A549 (cell line): Measurements from ENCODE around the gene GPRIN3. TPM values are rescaled to one million over a fixed set of nuclear protein-coding genes. Genes with fewer than 3 reads are reported as not detected.

Source experiments
- ATAC-seq, 2 experiments: fragments of 200-7000 bp in 1 of 2; fragments of >200 bp in 1 of 2; cut with Nextera tagmentation in 1 of 2; cut with Tn5 transposase in 1 of 2; 3 replicates each; pipeline versions ENCODE4 v1.8.0 to v1.9.1; 2018 to 2020; ENCODE audit warnings: mild to moderate bottlenecking in 1 of 2, moderate library complexity in 1 of 2
- CTCF ChIA-PET: fragments of 300-600 bp; sonication (Branson Sonifier 250); formaldehyde crosslinking; extraction: SDS; loops from one replicate; lab custom pipeline; 2021; ENCODE audit warnings: antibody characterized with exemption, inconsistent platforms; lab: Yijun Ruan, JAX
- POLR2A ChIA-PET: fragments of 350-600 bp; formaldehyde crosslinking; extraction: SDS; loops from one replicate; lab custom pipeline; 2021; ENCODE audit warnings: antibody characterized with exemption, inconsistent platforms; lab: Yijun Ruan, JAX
- DNase-seq, 2 experiments: peaks; one replicate each; pipeline versions ENCODE4 v3.0.0 to v3.0.0-alpha.2; 2011 to 2016; ENCODE audit warnings: low read depth in 1 of 2, low spot score in 1 of 2
- FAIRE-seq: peaks from 2 replicates; lab custom pipeline; 2011; peaks lifted over from hg19 to GRCh38; lab: Jason Lieb, UNC
- H3K27ac ChIP-seq, 2 experiments: fragments of >200 bp; sonication (Bioruptor Twin); formaldehyde crosslinking; 3 replicates each; pipeline ENCODE4 v1.5.1; 2016 to 2017
- H3K4me1 ChIP-seq: fragments of >200 bp; sonication (Bioruptor Twin); formaldehyde crosslinking; 3 replicates; pipeline ENCODE4 v1.6.1; 2016
- H3K4me2 ChIP-seq: fragments of >200 bp; sonication (Bioruptor Twin); formaldehyde crosslinking; 3 replicates; pipeline ENCODE4 v1.6.1; 2016
- H3K4me3 ChIP-seq: fragments of >200 bp; sonication (Bioruptor Twin); formaldehyde crosslinking; 3 replicates; pipeline ENCODE4 v1.5.1; 2016
- H3K9me3 ChIP-seq: fragments of >200 bp; sonication (Bioruptor Twin); formaldehyde crosslinking; 3 replicates; pipeline ENCODE4 v1.6.1; 2016
- EHF ChIP-seq: fragments of 250-450 bp; sonication (Bioruptor Pico); IDR thresholded peaks from 2 replicates; pipeline ENCODE4 v1.5.0; 2020; ENCODE audit warnings: mild to moderate bottlenecking
- EP300 ChIP-seq, 2 experiments: fragments of >200 bp; sonication (Bioruptor Twin); formaldehyde crosslinking; IDR thresholded peaks; 2 replicates in 1 of 2; 3 replicates in 1 of 2; pipeline ENCODE4 v1.6.1; 2016 to 2017
- FOSB ChIP-seq: fragments of 250-450 bp; sonication (Bioruptor Pico); IDR thresholded peaks from 2 replicates; pipeline ENCODE4 v1.5.0; 2020; ENCODE audit warnings: mild to moderate bottlenecking, moderate library complexity
- FOSL2 ChIP-seq, 2 experiments: fragments of 450-650 bp in 1 of 2; fragments of >200 bp in 1 of 2; sonication (Bioruptor Twin) in 1 of 2; formaldehyde crosslinking; IDR thresholded peaks; 2 replicates each; pipeline versions ENCODE4 v1.5.0 to v1.6.1; 2016 to 2020; ENCODE audit warnings: mild to moderate bottlenecking in 1 of 2, moderate library complexity in 1 of 2
- FOXS1 ChIP-seq: fragments of 250-450 bp; sonication (Bioruptor Pico); IDR thresholded peaks from 2 replicates; pipeline ENCODE4 v1.5.0; 2020; ENCODE audit warnings: mild to moderate bottlenecking, moderate library complexity
- GATA3 ChIP-seq: IDR thresholded peaks from 2 replicates; pipeline ENCODE4 v1.6.1; 2012; ENCODE audit warnings: borderline replicate concordance
- HDAC2 ChIP-seq: fragments of 200-600 bp; sonication (generic); IDR thresholded peaks from 2 replicates; pipeline ENCODE4 v1.6.1; 2016
- HOXA7 ChIP-seq: fragments of 250-450 bp; sonication (Bioruptor Pico); IDR thresholded peaks from 2 replicates; pipeline ENCODE4 v1.5.0; 2020; ENCODE audit warnings: mild to moderate bottlenecking, moderate library complexity
- HOXB13 ChIP-seq: fragments of 250-450 bp; sonication (Bioruptor Pico); IDR thresholded peaks from 2 replicates; pipeline ENCODE4 v1.5.0; 2020; ENCODE audit warnings: low read depth, mild to moderate bottlenecking, moderate library complexity
- HOXB5 ChIP-seq: fragments of 250-450 bp; sonication (Bioruptor Pico); IDR thresholded peaks from 2 replicates; pipeline ENCODE4 v1.5.0; 2020; ENCODE audit warnings: mild to moderate bottlenecking, moderate library complexity
- JUN ChIP-seq, 2 experiments: fragments of >200 bp; sonication (Bioruptor Twin); formaldehyde crosslinking; IDR thresholded peaks; 2 replicates in 1 of 2; 3 replicates in 1 of 2; pipeline ENCODE4 v1.6.1; 2016 to 2017
- JUNB ChIP-seq: fragments of >200 bp; sonication (Bioruptor Twin); formaldehyde crosslinking; IDR thresholded peaks from 2 replicates; pipeline ENCODE4 v1.6.1; 2016
- MAFK ChIP-seq: fragments of 450-650 bp; IDR thresholded peaks from 2 replicates; pipeline ENCODE4 v1.6.1; 2014; ENCODE audit not compliant: partially characterized antibody
- MAZ ChIP-seq: fragments of 150-350 bp; IDR thresholded peaks from 2 replicates; pipeline ENCODE4 v1.6.1; 2014; ENCODE audit warnings: antibody characterized with exemption, low read depth, low read length, borderline replicate concordance
- NFE2L2 ChIP-seq: fragments of 150-350 bp; conservative IDR thresholded peaks from 2 replicates; pipeline ENCODE4 v1.6.1; 2014; ENCODE audit warnings: low read length
- NR3C1 ChIP-seq: fragments of >200 bp; sonication (Bioruptor Twin); formaldehyde crosslinking; IDR thresholded peaks from 3 replicates; pipeline ENCODE4 v1.6.1; 2017
- POLR2AphosphoS2 ChIP-seq: conservative IDR thresholded peaks from 2 replicates; pipeline ENCODE4 v1.6.1; 2012; ENCODE audit warnings: low read length, improper control_type of control experiment, inconsistent platforms
- RAD21 ChIP-seq, 2 experiments: fragments of >200 bp in 1 of 2; sonication (Bioruptor Twin) in 1 of 2; formaldehyde crosslinking in 1 of 2; IDR thresholded peaks in 1 of 2; conservative IDR thresholded peaks in 1 of 2; 2 replicates in 1 of 2; 3 replicates in 1 of 2; pipeline ENCODE4 v1.6.1; 2012 to 2018; ENCODE audit warnings: inconsistent platforms in 1 of 2
- RARB ChIP-seq: fragments of 250-450 bp; sonication (Bioruptor Pico); IDR thresholded peaks from 2 replicates; pipeline ENCODE4 v1.8.0; 2021; ENCODE audit warnings: mild to moderate bottlenecking, moderate library complexity
- SMC3 ChIP-seq: fragments of >200 bp; sonication (Bioruptor Twin); formaldehyde crosslinking; IDR thresholded peaks from 3 replicates; pipeline ENCODE4 v1.6.1; 2018; ENCODE audit warnings: inconsistent platforms
- TFCP2L1 ChIP-seq: fragments of 250-450 bp; sonication (Bioruptor Pico); IDR thresholded peaks from 2 replicates; pipeline ENCODE4 v1.5.0; 2021; ENCODE audit warnings: mild to moderate bottlenecking
- TP53 ChIP-seq: fragments of 250-450 bp; sonication (Bioruptor Pico); IDR thresholded peaks from 2 replicates; pipeline ENCODE4 v1.5.0; 2021; ENCODE audit warnings: mild to moderate bottlenecking, moderate library complexity
- ZC3H11A ChIP-seq: fragments of 450-650 bp; IDR thresholded peaks from 2 replicates; pipeline ENCODE4 v1.6.1; 2014; ENCODE audit warnings: antibody characterized with exemption, mild to moderate bottlenecking
- ZNF302 ChIP-seq: fragments of 250-450 bp; sonication (Bioruptor Pico); IDR thresholded peaks from 2 replicates; pipeline ENCODE4 v1.9.0; 2021; ENCODE audit warnings: inconsistent platforms, mild to moderate bottlenecking, moderate library complexity
- WGBS: methylation state at CpG from one replicate; pipeline ENCODE4 v1.1.6; 2017; ENCODE audit errors: missing lambda C conversion rate; 5-methylcytosine and 5-hydroxymethylcytosine counted together
- polyA plus RNA-seq, 4 experiments: library from polyadenylated mRNA; depleted of rRNA in 3 of 4; stranded (reverse); fragments of >200 nt; fragmentation: RNase III in 1 of 4; extraction: RNeasy Plus Mini Kit Qiagen cat#74134 plus additional on column Dnase treatment in 1 of 4; gene quantifications; 2 replicates in 3 of 4; 3 replicates in 1 of 4; pipeline ENCODE4 v1.2.3, GENCODE V29; 2011 to 2017
- TF ChIP-seq, protein P1 (sequence below): IDR thresholded peaks from 2 replicates; pipeline ENCODE4 v1.6.1; 2012
- TF ChIP-seq, protein P2 (sequence below): fragments of 250-450 bp; sonication (Bioruptor Pico); IDR thresholded peaks from 2 replicates; pipeline ENCODE4 v1.5.0; 2021; ENCODE audit warnings: mild to moderate bottlenecking, moderate library complexity, borderline replicate concordance
- TF ChIP-seq, protein P3 (sequence below): fragments of >200 bp; sonication (Bioruptor Twin); formaldehyde crosslinking; IDR thresholded peaks from 2 replicates; pipeline ENCODE4 v1.6.1; 2016
- TF ChIP-seq, protein P4 (sequence below): IDR thresholded peaks from 2 replicates; pipeline ENCODE4 v1.6.1; 2012
- TF ChIP-seq, protein P5 (sequence below): fragments of 450-650 bp; IDR thresholded peaks from 2 replicates; pipeline ENCODE4 v1.6.1; 2014; ENCODE audit warnings: antibody characterized with exemption

The GPRIN3 gene
- polyA plus RNA-seq, 2 of the 4 experiments (the other 2 are of a cell fraction), result 6.8 to 18.7 TPM

DNA sequence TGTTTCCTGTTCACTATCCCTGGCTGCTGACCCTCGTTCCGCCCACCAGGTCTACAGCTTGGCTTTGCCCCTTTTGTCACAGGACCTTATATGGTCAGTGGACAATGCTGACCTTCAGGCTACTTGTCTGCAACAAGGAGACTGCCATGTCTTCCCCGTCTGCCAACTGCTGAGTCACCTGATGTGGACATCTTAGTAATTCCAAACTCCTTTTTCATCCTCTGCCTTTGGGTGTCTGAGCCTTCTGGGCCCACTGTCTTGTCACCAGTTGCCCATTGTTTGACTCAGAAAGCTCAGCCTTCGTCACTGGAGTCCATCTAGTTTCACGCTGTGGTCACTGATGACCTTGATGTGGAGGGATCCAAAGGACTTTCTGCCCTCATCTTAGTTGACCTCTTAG, 30.2 kb downstream of the GPRIN3 start:
- Histone ChIP-seq H3K27ac (peak overlapping the region; percentile 89 to 90), H3K4me1 (peaks cover 59% of the 10 kb centered on the region), H3K4me2 (no peak overlapping the region; the same call in 2 of the 3 replicates), H3K4me3 (no peak overlapping the region), H3K9me3 (0 out of 3 replicates have a peak, but pooled peaks cover 25% of the 10 kb centered on the region)
- 0 out of 2 replicates have a peak, but pooled peaks have one; percentile 18 for TF ChIP-seq HOXB13 (CRISPR knock-in tag)
- TF ChIP-seq NFE2L2, result 0 out of 2 replicates have a peak, but pooled peaks have one; percentile 16
- 0 out of 5 replicates have a peak, but pooled peaks of 1 of the 2 experiments have one; percentile 22 for TF ChIP-seq JUN (IDR thresholded peaks at IDR 0.05)
- TF ChIP-seq FOSL2 (IDR thresholded peaks at IDR 0.05), result no peak
- TF ChIP-seq FOSL2 (CRISPR knock-in tag; IDR thresholded peaks at IDR 0.05), result peak; percentile 52
- TF ChIP-seq MAFK, result peak; percentile 76
- no peak for TF ChIP-seq TFCP2L1 (CRISPR knock-in tag)
- peak in 1 of 2 experiments; percentile 7; a peak in 3 of 6 replicates for ATAC-seq
- WGBS, result 64% methylated on average over 5 of the region's 5 CpGs
- peak in 1 of 2 experiments; percentile 72 for DNase-seq
- POLR2A ChIA-PET, result no interaction called here
- no peak for FAIRE-seq
- CTCF ChIA-PET, result interaction anchor here (1.6 kb wide), 1 partner anchor 22 kb away, joined by 4 read pairs; no protein-coding TSS in a partner anchor

DNA sequence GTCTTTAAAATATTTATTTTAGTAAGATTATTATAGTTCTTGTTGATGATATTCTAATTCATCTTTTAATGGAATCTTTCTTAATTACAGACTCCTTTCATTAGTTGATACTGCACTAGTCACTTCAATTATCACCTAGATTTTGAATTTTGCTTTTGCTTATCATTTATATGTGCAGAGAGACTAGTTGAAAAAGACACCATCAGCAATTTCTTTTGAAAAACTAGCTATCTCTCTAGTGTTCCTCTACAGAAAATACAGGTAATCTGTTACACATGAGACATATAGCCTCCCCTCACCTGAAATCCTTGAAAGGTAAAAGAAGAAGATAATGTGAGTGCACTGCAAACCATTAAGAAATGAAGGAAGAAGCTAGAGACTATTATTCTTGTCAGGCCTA, 31.3 kb downstream of the GPRIN3 start:
- Histone ChIP-seq H3K4me1 (peaks cover 57% of the 10 kb centered on the region), H3K9me3 (0 out of 3 replicates have a peak, but pooled peaks cover 22% of the 10 kb centered on the region), H3K4me3 (no peak overlapping the region), H3K4me2 (peak overlapping the region; percentile 66), H3K27ac (peak overlapping the region; percentile 89 to 90)
- FAIRE-seq, result no peak
- no peak for TF ChIP-seq JUN (IDR thresholded peaks at IDR 0.05)
- no peak for TF ChIP-seq ZNF302 (CRISPR knock-in tag)
- 0 out of 2 replicates have a peak, but pooled peaks have one; percentile 45 for TF ChIP-seq HOXB13 (CRISPR knock-in tag)
- peak; percentile 95 for TF ChIP-seq MAFK
- TF ChIP-seq EHF (CRISPR knock-in tag), result peak; percentile 73; the same call in 1 of the 2 replicates
- 0 out of 2 replicates have a peak, but pooled peaks have one; percentile 41 for TF ChIP-seq FOSB
- TF ChIP-seq POLR2AphosphoS2, result no peak
- TF ChIP-seq NR3C1, result no peak
- TF ChIP-seq ZC3H11A, result no peak
- DNase-seq, result no peak
- ChIA-PET CTCF (interaction anchor here (0.5 to 1.6 kb wide), 4 partner anchors 11 to 685 kb away, joined by 3 to 4 read pairs (median 3); no protein-coding TSS in a partner anchor), POLR2A (no interaction called here)
- ATAC-seq, result no peak

DNA sequence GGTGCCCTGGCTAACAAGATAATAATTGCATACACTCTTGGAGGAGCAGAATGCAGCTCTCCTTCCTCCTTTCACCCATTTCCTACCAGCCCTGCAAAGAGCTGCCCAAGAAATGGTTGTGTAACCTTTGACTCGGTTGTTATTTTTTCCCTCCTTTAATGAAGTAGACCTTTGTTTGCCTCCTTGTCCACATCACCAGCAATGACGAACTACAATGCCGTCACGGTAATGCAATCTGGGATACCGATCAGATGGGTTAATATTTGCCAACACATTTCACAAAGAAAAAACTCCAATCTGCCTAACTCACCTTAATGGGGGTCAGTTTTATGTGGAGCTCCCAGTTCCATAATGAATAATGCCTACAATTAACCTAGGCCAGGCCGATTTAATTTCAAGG, 32.0 kb downstream of the GPRIN3 start:
- H3K4me1 ChIP-seq, result peaks cover 57% of the 10 kb centered on the region
- H3K4me2 ChIP-seq, result peak overlapping the region; percentile 66
- CTCF ChIA-PET, result no interaction called here
- POLR2A ChIA-PET, result interaction anchor here (1.2 kb wide), 1 partner anchor 30 kb away, joined by 3 read pairs; no protein-coding TSS in a partner anchor
- H3K27ac ChIP-seq, result peak overlapping the region; percentile 90 to 97
- peak; percentile 46 to 97 for DNase-seq
- 0 out of 3 replicates have a peak, but pooled peaks cover 20% of the 10 kb centered on the region for H3K9me3 ChIP-seq
- peak; percentile 72 to 80 for ATAC-seq
- H3K4me3 ChIP-seq, result no peak overlapping the region
- 2% methylated on average over 6 of the region's 6 CpGs for WGBS
- peak; percentile 94 for FAIRE-seq
- TF ChIP-seq, protein P1, sequence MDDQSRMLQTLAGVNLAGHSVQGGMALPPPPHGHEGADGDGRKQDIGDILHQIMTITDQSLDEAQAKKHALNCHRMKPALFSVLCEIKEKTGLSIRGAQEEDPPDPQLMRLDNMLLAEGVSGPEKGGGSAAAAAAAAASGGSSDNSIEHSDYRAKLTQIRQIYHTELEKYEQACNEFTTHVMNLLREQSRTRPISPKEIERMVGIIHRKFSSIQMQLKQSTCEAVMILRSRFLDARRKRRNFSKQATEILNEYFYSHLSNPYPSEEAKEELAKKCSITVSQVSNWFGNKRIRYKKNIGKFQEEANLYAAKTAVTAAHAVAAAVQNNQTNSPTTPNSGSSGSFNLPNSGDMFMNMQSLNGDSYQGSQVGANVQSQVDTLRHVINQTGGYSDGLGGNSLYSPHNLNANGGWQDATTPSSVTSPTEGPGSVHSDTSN, result peak; percentile 62
- TF ChIP-seq GATA3, result peak; percentile 100
- TF ChIP-seq, protein P2, sequence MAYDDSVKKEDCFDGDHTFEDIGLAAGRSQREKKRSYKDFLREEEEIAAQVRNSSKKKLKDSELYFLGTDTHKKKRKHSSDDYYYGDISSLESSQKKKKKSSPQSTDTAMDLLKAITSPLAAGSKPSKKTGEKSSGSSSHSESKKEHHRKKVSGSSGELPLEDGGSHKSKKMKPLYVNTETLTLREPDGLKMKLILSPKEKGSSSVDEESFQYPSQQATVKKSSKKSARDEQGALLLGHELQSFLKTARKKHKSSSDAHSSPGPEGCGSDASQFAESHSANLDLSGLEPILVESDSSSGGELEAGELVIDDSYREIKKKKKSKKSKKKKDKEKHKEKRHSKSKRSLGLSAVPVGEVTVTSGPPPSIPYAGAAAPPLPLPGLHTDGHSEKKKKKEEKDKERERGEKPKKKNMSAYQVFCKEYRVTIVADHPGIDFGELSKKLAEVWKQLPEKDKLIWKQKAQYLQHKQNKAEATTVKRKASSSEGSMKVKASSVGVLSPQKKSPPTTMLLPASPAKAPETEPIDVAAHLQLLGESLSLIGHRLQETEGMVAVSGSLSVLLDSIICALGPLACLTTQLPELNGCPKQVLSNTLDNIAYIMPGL (CRISPR knock-in tag), result no peak
- TF ChIP-seq FOXS1 (CRISPR knock-in tag), result peak; percentile 85; the same call in 1 of the 2 replicates
- TF ChIP-seq JUN (IDR thresholded peaks at IDR 0.05), result peak; percentile 96
- no peak for TF ChIP-seq HDAC2
- TF ChIP-seq, protein P3, sequence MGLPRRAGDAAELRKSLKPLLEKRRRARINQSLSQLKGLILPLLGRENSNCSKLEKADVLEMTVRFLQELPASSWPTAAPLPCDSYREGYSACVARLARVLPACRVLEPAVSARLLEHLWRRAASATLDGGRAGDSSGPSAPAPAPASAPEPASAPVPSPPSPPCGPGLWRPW, result peak; percentile 73
- peak; percentile 83; the same call in 1 of the 2 replicates for TF ChIP-seq HOXB5 (CRISPR knock-in tag)
- TF ChIP-seq MAZ, result no peak
- 0 out of 2 replicates have a peak, but pooled peaks have one; percentile 73 for TF ChIP-seq FOSB
- peak; percentile 25 to 52; a peak in 3 of 5 replicates for TF ChIP-seq RAD21 (conservative IDR thresholded peaks at IDR 0.05 in 1 of 2, IDR thresholded peaks at IDR 0.05 in 1 of 2)
- TF ChIP-seq FOSL2 (IDR thresholded peaks at IDR 0.05), result peak; percentile 48; the same call in 1 of the 2 replicates
- peak; percentile 87 for TF ChIP-seq FOSL2 (CRISPR knock-in tag; IDR thresholded peaks at IDR 0.05)
- TF ChIP-seq, protein P4, sequence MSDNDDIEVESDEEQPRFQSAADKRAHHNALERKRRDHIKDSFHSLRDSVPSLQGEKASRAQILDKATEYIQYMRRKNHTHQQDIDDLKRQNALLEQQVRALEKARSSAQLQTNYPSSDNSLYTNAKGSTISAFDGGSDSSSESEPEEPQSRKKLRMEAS, result peak; percentile 68; the same call in 1 of the 2 replicates
- TF ChIP-seq NR3C1, result no peak
- TF ChIP-seq, protein P5, sequence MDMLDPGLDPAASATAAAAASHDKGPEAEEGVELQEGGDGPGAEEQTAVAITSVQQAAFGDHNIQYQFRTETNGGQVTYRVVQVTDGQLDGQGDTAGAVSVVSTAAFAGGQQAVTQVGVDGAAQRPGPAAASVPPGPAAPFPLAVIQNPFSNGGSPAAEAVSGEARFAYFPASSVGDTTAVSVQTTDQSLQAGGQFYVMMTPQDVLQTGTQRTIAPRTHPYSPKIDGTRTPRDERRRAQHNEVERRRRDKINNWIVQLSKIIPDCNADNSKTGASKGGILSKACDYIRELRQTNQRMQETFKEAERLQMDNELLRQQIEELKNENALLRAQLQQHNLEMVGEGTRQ, result no peak
- peak; percentile 90 for TF ChIP-seq HOXA7 (CRISPR knock-in tag)
- peak; percentile 96 to 97 for TF ChIP-seq EP300 (IDR thresholded peaks at IDR 0.05)
- TF ChIP-seq TP53 (CRISPR knock-in tag), result no peak
- peak; percentile 88 for TF ChIP-seq JUNB
- TF ChIP-seq RARB, result peak; percentile 65; the same call in 1 of the 2 replicates
- TF ChIP-seq SMC3, result peak; percentile 50; the same call in 2 of the 3 replicates
- peak; percentile 84; the same call in 1 of the 2 replicates for TF ChIP-seq EHF (CRISPR knock-in tag)
